Measurements from ENCODE around the gene ALDH8A1. TPM values are rescaled to one million over a fixed set of nuclear protein-coding genes. Genes with fewer than 3 reads are reported as not detected.

The ALDH8A1 gene
- total and polyA plus RNA-seq, 2 of the 8 experiments (the other 6 are each of a cell fraction or from before 2014, with no cell fraction given), result 0.08 to 0.28 TPM

GRCh38 chr6:134995536-134995935 is 45.6 kb upstream of the ALDH8A1 start:
- Histone ChIP-seq H2BK20ac (ENCODE audit: low read length) (no peak overlapping the region), H3K4me2 (ENCODE audit: insufficient read depth in 1 of 2, low read depth in 2 of 2, low read length in 2 of 2) (no peak overlapping the region), H3K79me2 (ENCODE audit: control insufficient read depth in 1 of 2, insufficient read depth in 2 of 2, low read length in 2 of 2) (no peaks in the 10 kb centered on the region), H3K18ac (ENCODE audit: extremely low read depth, low read length) (no peak overlapping the region), H3K4me3 (ENCODE audit: extremely low read depth in 1 of 4, insufficient read depth in 2 of 4, low read depth in 3 of 4, low read length in 4 of 4) (no peak overlapping the region), H2BK12ac (ENCODE audit: low read depth, low read length) (no peak overlapping the region), H2AK5ac (ENCODE audit: low read depth, low read length) (no peak overlapping the region), H3K56ac (replicated peaks; ENCODE audit: insufficient read length, low read depth, low read length) (no peak overlapping the region), H3K23ac (ENCODE audit: insufficient read length) (no peak overlapping the region), H3K4ac (replicated peaks; ENCODE audit: insufficient read length, low read depth, low read length) (no peak overlapping the region), H3K23me2 (ENCODE audit: low read depth, low read length) (no peaks in the 10 kb centered on the region; the same call in 1 of the 2 replicates), H3K9ac (replicated peaks in 1 of 4; ENCODE audit: extremely low read depth in 1 of 4, low read depth in 3 of 4, low read length in 3 of 4) (no peak overlapping the region), H2BK15ac (ENCODE audit: low read length) (no peak overlapping the region), H4K20me1 (replicated peaks in 1 of 2; ENCODE audit: control insufficient read depth in 1 of 2, insufficient read depth in 2 of 2, low read length in 2 of 2) (no peaks in the 10 kb centered on the region), H2AFZ (ENCODE audit: low read length) (no peak overlapping the region), H4K8ac (ENCODE audit: extremely low read depth, insufficient read depth, low read length) (no peak overlapping the region), H2BK5ac (ENCODE audit: low read depth, low read length) (no peak overlapping the region), H3K79me1 (ENCODE audit: low read depth, low read length) (no peaks in the 10 kb centered on the region), H3K9me3 (ENCODE audit: insufficient read depth in 2 of 2, low read depth in 1 of 2, low read length in 1 of 2) (no peaks in the 10 kb centered on the region), H3K36me3 (ENCODE audit: control insufficient read depth in 2 of 4, insufficient read depth in 4 of 4, low read length in 3 of 4) (peaks cover 0 to 26% (median 6%) of the 10 kb centered on the region in 4 experiments; a peak in 5 of 8 replicates), H3K27ac (ENCODE audit: low read depth, low read length) (no peak overlapping the region), H4K91ac (replicated peaks; ENCODE audit: insufficient read length, low read length) (no peak overlapping the region), H2BK120ac (replicated peaks; ENCODE audit: low read depth, low read length) (no peak overlapping the region), H3K27me3 (replicated peaks in 1 of 4; ENCODE audit: control insufficient read depth in 3 of 4, extremely low read depth in 1 of 4, insufficient read depth in 3 of 4, low read length in 3 of 4) (no peaks in the 10 kb centered on the region), H3K4me1 (replicated peaks in 1 of 4; ENCODE audit: control insufficient read depth in 3 of 4, insufficient read depth in 4 of 4, low read length in 3 of 4) (no peaks in the 10 kb centered on the region; a peak in 1 of 7 replicates), H3K14ac (ENCODE audit: insufficient read length) (no peak overlapping the region), H4K5ac (ENCODE audit: insufficient read length, low read depth, low read length) (no peak overlapping the region)
- DNase-seq (ENCODE audit: low read depth in 1 of 2, low spot score in 2 of 2) (no peak), FAIRE-seq (no peak)
- CTCF ChIA-PET (ENCODE audit: partially characterized antibody), result interaction anchor here (1.6 to 1.8 kb wide), 2 partner anchors 55 to 442 kb away, joined by 3 to 7 read pairs; no protein-coding TSS in a partner anchor
- WGBS, 2 experiments (ENCODE audit: extremely low coverage in 1 of 2, insufficient coverage in 1 of 2, insufficient read length in 1 of 2, insufficient replicate concordance in 2 of 2, low coverage in 1 of 2, low lambda C conversion rate in 2 of 2, missing lambda C conversion rate in 1 of 2), result 85% methylated on average over 1 of the region's 1 CpG; no CpG with 5 or more reads in 1 of the 2 experiments
- POLR2A ChIA-PET (ENCODE audit: partially characterized antibody), result no interaction called here
- TF ChIP-seq RNF2 (IDR thresholded peaks at IDR 0.05; ENCODE audit: borderline replicate concordance, low read depth, low read length, missing control alignments, poor library complexity, severe bottlenecking) (no peak), RAD21 (IDR thresholded peaks at IDR 0.05 in 1 of 2, conservative IDR thresholded peaks at IDR 0.05 in 1 of 2; ENCODE audit: low read depth in 2 of 2, low read length in 2 of 2) (no peak)
